H9 (cell line): ENCODE results near the gene GPATCH3. TPM values are rescaled to one million over a fixed set of nuclear protein-coding genes. Genes with fewer than 3 reads are reported as not detected.

Experiments
- DNase-seq: peaks from one replicate; pipeline ENCODE4 v3.0.0-alpha.2; 2017
- H2AFZ ChIP-seq: one replicate; pipeline ENCODE4 v1.6.1; 2013; ENCODE audit warnings: mild to moderate bottlenecking, low read length, control low read depth, moderate library complexity
- H2AK5ac ChIP-seq: 2 replicates; pipeline ENCODE4 v1.6.1; 2013; ENCODE audit warnings: low read length, control low read depth, mixed read lengths; ENCODE audit not compliant: insufficient read length
- H2BK120ac ChIP-seq: one replicate; pipeline ENCODE4 v1.6.1; 2013; ENCODE audit warnings: low read depth, mild to moderate bottlenecking, low read length, control low read depth, inconsistent platforms; ENCODE audit not compliant: poor library complexity, severe bottlenecking
- H2BK12ac ChIP-seq: 2 replicates; pipeline ENCODE4 v1.6.1; 2013; ENCODE audit warnings: low read length, control low read depth, mixed read lengths, low read depth; ENCODE audit not compliant: insufficient read length
- H2BK15ac ChIP-seq: 2 replicates; pipeline ENCODE4 v1.6.1; 2013; ENCODE audit warnings: low read depth, low read length, control low read depth
- H2BK20ac ChIP-seq: one replicate; pipeline ENCODE4 v1.6.1; 2013; ENCODE audit warnings: low read depth, mild to moderate bottlenecking, low read length, control low read depth, inconsistent platforms; ENCODE audit not compliant: poor library complexity, severe bottlenecking
- H2BK5ac ChIP-seq: 2 replicates; pipeline ENCODE4 v1.6.1; 2013; ENCODE audit warnings: low read length, control low read depth, mixed read lengths; ENCODE audit not compliant: insufficient read length
- H3K14ac ChIP-seq: 2 replicates; pipeline ENCODE4 v1.6.1; 2013; ENCODE audit warnings: low read length, control low read depth; ENCODE audit not compliant: insufficient read depth
- H3K18ac ChIP-seq: 2 replicates; pipeline ENCODE4 v1.6.1; 2013; ENCODE audit warnings: low read depth, mild to moderate bottlenecking, mixed read lengths, low read length, control low read depth; ENCODE audit not compliant: insufficient read length
- H3K23ac ChIP-seq: 2 replicates; pipeline ENCODE4 v1.6.1; 2013; ENCODE audit warnings: low read length, control low read depth, mixed read lengths, low read depth; ENCODE audit not compliant: insufficient read length
- H3K23me2 ChIP-seq: 2 replicates; pipeline ENCODE4 v1.6.1; 2013; ENCODE audit warnings: low read depth, mild to moderate bottlenecking, mixed read lengths, low read length, control low read depth; ENCODE audit not compliant: insufficient read length, poor library complexity, severe bottlenecking
- H3K27ac ChIP-seq: 2 replicates; pipeline ENCODE4 v1.5.1; 2013; ENCODE audit warnings: low read length, control low read depth, mixed read lengths, low read depth; ENCODE audit not compliant: insufficient read length
- H3K27me3 ChIP-seq: 2 replicates; pipeline ENCODE4 v1.6.1; 2013; ENCODE audit warnings: low read length, control low read depth, inconsistent platforms; ENCODE audit not compliant: insufficient read depth
- H3K4ac ChIP-seq: 2 replicates; pipeline ENCODE4 v1.6.1; 2013; ENCODE audit warnings: low read depth, mild to moderate bottlenecking, control low read depth, inconsistent platforms, low read length, moderate library complexity
- H3K4me1 ChIP-seq: 2 replicates; pipeline ENCODE4 v1.6.1; 2013; ENCODE audit warnings: low read length, control low read depth, inconsistent platforms; ENCODE audit not compliant: insufficient read depth
- H3K4me2 ChIP-seq: 2 replicates; pipeline ENCODE4 v1.6.1; 2013; ENCODE audit warnings: low read length, control low read depth, mixed read lengths; ENCODE audit not compliant: insufficient read length, insufficient read depth
- H3K56ac ChIP-seq: 2 replicates; pipeline ENCODE4 v1.6.1; 2013; ENCODE audit warnings: low read depth, mild to moderate bottlenecking, mixed read lengths, low read length, control low read depth; ENCODE audit not compliant: insufficient read length
- H3K79me1 ChIP-seq: 2 replicates; pipeline ENCODE4 v1.6.1; 2013; ENCODE audit warnings: low read depth, mild to moderate bottlenecking, moderate library complexity, low read length, control low read depth, inconsistent platforms; ENCODE audit not compliant: insufficient read depth, poor library complexity, severe bottlenecking
- H3K79me2 ChIP-seq: 2 replicates; pipeline ENCODE4 v1.6.1; 2013; ENCODE audit warnings: low read length, control low read depth, inconsistent platforms; ENCODE audit not compliant: insufficient read depth
- H3K9ac ChIP-seq: 2 replicates; pipeline ENCODE4 v1.6.1; 2013; ENCODE audit warnings: low read length, control low read depth, mixed read lengths; ENCODE audit not compliant: insufficient read length; ENCODE audit errors: extremely low read depth
- H3K9me3 ChIP-seq: one replicate; pipeline ENCODE4 v1.6.1; 2013; ENCODE audit warnings: low read depth, low read length, inconsistent platforms; ENCODE audit not compliant: control insufficient read depth
- H3T11ph ChIP-seq: one replicate; pipeline ENCODE4 v1.6.1; 2013; ENCODE audit warnings: mild to moderate bottlenecking, low read length, control low read depth, inconsistent platforms
- H4K20me1 ChIP-seq: one replicate; pipeline ENCODE4 v1.6.1; 2013; ENCODE audit not compliant: control insufficient read depth, insufficient read length, insufficient read depth
- H4K5ac ChIP-seq: 2 replicates; pipeline ENCODE4 v1.6.1; 2013; ENCODE audit warnings: low read depth, mild to moderate bottlenecking, mixed read lengths, low read length, control low read depth; ENCODE audit not compliant: insufficient read length
- H4K8ac ChIP-seq: replicated peaks from 2 replicates; pipeline ENCODE4 v1.6.1; 2013; ENCODE audit warnings: low read length, control low read depth, mixed read lengths, low read depth; ENCODE audit not compliant: insufficient read length
- H4K91ac ChIP-seq: 2 replicates; pipeline ENCODE4 v1.6.1; 2013; ENCODE audit warnings: low read depth, mild to moderate bottlenecking, moderate library complexity, mixed read lengths, low read length, control low read depth; ENCODE audit not compliant: insufficient read length
- H3K27ac Mint-ChIP-seq, 3 experiments: 2 replicates in 2 of 3; 3 replicates in 1 of 3; pipeline ENCODE4 v1.8.0; 2020 to 2021; ENCODE audit warnings: mixed read lengths in 3 of 3, mild to moderate bottlenecking in 1 of 3, moderate library complexity in 1 of 3
- H3K27me3 Mint-ChIP-seq: 2 replicates; pipeline ENCODE4 v1.8.0; 2021; ENCODE audit warnings: low read depth, mild to moderate bottlenecking, moderate library complexity, mixed read lengths
- H3K36me3 Mint-ChIP-seq, 3 experiments: 2 replicates in 2 of 3; 3 replicates in 1 of 3; pipeline ENCODE4 v1.8.0; 2020 to 2021; ENCODE audit warnings: low read depth in 3 of 3, mixed read lengths in 3 of 3; ENCODE audit not compliant: insufficient read depth in 1 of 3
- H3K4me1 Mint-ChIP-seq, 2 experiments: 2 replicates each; pipeline ENCODE4 v1.8.0; 2020; ENCODE audit warnings: mixed read lengths in 2 of 2
- H3K4me3 Mint-ChIP-seq, 2 experiments: 2 replicates in 1 of 2; 3 replicates in 1 of 2; pipeline ENCODE4 v1.8.0; 2020 to 2021; ENCODE audit warnings: mild to moderate bottlenecking in 2 of 2, mixed read lengths in 2 of 2, moderate library complexity in 1 of 2
- H3K9me3 Mint-ChIP-seq, 2 experiments: 2 replicates in 1 of 2; 3 replicates in 1 of 2; pipeline ENCODE4 v1.8.0; 2020; ENCODE audit warnings: mild to moderate bottlenecking in 2 of 2, mixed read lengths in 2 of 2, moderate library complexity in 1 of 2
- WGBS: extraction: QIAGEN DNeasy Blood & Tissue Kit; methylation state at CpG from one replicate; pipeline ENCODE4 v1.1.7; 2013; ENCODE audit warnings: missing lambda C conversion rate, low lambda C conversion rate, mixed read lengths; ENCODE audit not compliant: insufficient read length; ENCODE audit errors: extremely low coverage; 5-methylcytosine and 5-hydroxymethylcytosine counted together
- total RNA-seq: library from RNA; stranded (reverse); gene quantifications from 2 replicates; pipeline ENCODE4 v1.2.1, GENCODE V29; 2021
- TF ChIP-seq, protein P1 (sequence below): fragments of 200-600 bp; sonication (generic); conservative IDR thresholded peaks from 3 replicates; pipeline ENCODE4 v1.8.0; 2021; ENCODE audit warnings: antibody characterized with exemption, mild to moderate bottlenecking

Gene GPATCH3
- total RNA-seq, 1 experiment from 2014 or later = 19.4 TPM

GRCh38 chr1:26913754-26914619 is 13.7 kb upstream of the GPATCH3 start, which contains the start of gene NR0B2:
Gene NR0B2, minus strand, starts transcription at chr1:26913975. Its CDS starts 35 bp downstream, at chr1:26913940.
- TF ChIP-seq, protein P1, sequence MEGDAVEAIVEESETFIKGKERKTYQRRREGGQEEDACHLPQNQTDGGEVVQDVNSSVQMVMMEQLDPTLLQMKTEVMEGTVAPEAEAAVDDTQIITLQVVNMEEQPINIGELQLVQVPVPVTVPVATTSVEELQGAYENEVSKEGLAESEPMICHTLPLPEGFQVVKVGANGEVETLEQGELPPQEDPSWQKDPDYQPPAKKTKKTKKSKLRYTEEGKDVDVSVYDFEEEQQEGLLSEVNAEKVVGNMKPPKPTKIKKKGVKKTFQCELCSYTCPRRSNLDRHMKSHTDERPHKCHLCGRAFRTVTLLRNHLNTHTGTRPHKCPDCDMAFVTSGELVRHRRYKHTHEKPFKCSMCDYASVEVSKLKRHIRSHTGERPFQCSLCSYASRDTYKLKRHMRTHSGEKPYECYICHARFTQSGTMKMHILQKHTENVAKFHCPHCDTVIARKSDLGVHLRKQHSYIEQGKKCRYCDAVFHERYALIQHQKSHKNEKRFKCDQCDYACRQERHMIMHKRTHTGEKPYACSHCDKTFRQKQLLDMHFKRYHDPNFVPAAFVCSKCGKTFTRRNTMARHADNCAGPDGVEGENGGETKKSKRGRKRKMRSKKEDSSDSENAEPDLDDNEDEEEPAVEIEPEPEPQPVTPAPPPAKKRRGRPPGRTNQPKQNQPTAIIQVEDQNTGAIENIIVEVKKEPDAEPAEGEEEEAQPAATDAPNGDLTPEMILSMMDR = no peak
- H3T11ph ChIP-seq = no peak within 1 kb of the TSS
- H4K8ac ChIP-seq = no peak within 1 kb of the TSS
- H3K14ac ChIP-seq = no peak within 1 kb of the TSS
- Mint-ChIP-seq H3K4me3 (no peak within 1 kb of the TSS; a peak in 1 of 5 replicates), H3K36me3 (no peaks in the 10 kb centered on the region), H3K4me1 (no peaks in the 10 kb centered on the region), H3K27ac (no peak within 1 kb of the TSS), H3K27me3 (peaks cover 8% of the 10 kb centered on the region), H3K9me3 (no peaks in the 10 kb centered on the region)
- H2BK12ac ChIP-seq = no peak within 1 kb of the TSS
- no peak within 1 kb of the TSS for H3K23ac ChIP-seq
- H3K9ac ChIP-seq = no peak within 1 kb of the TSS
- no peak within 1 kb of the TSS for H2AFZ ChIP-seq
- no peak within 1 kb of the TSS for H3K4ac ChIP-seq
- H4K91ac ChIP-seq = no peak within 1 kb of the TSS
- no peaks in the 10 kb centered on the region for H3K79me1 ChIP-seq
- H3K18ac ChIP-seq = no peak within 1 kb of the TSS
- H3K56ac ChIP-seq = no peak within 1 kb of the TSS
- no peak within 1 kb of the TSS for H2AK5ac ChIP-seq
- DNase-seq = no peak
- H2BK120ac ChIP-seq = no peak within 1 kb of the TSS
- no peak within 1 kb of the TSS for H3K4me2 ChIP-seq
- WGBS = no CpG with 5 or more reads among the region's 16 CpGs
- H3K27me3 ChIP-seq = no peaks in the 10 kb centered on the region
- H4K20me1 ChIP-seq = no peaks in the 10 kb centered on the region
- no peaks in the 10 kb centered on the region for H3K4me1 ChIP-seq
- no peak within 1 kb of the TSS for H4K5ac ChIP-seq
- H3K27ac ChIP-seq = no peak within 1 kb of the TSS
- H3K79me2 ChIP-seq = no peaks in the 10 kb centered on the region
- H3K9me3 ChIP-seq = no peaks in the 10 kb centered on the region
- H2BK5ac ChIP-seq = no peak within 1 kb of the TSS
- peaks cover 3% of the 10 kb centered on the region for H3K23me2 ChIP-seq
- no peak within 1 kb of the TSS for H2BK20ac ChIP-seq
- no peak within 1 kb of the TSS for H2BK15ac ChIP-seq
